ENCODE measurements around the gene BYSL. TPM values are rescaled to one million over a fixed set of nuclear protein-coding genes. Genes with fewer than 3 reads are reported as not detected.

The BYSL gene
- total RNA-seq, 3 donors from 2014 or later, result 7.7 to 8.8 (median 8.6) TPM

DNA sequence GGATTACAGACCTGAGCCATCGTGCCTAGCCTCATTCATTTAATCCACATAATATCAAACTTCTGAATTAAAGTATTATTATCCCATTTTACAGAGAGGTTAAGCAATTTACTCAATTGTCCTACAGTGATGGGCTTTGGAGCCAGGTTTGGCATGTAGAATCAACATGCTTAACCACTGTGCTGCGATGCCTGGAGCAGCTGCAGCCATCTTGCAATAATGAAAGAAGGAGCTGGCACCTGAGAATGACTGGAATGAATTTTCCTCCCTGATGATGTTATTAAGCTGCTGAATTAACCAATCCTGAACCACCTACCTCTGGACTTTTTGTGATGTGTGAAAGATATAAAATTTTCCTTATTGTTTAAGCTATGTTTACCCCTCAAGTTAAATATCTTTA lies 33.4 kb downstream of the BYSL start:
- Histone ChIP-seq H3K27me3 (no peaks in the 10 kb centered on the region), H3K4me3 (no peak overlapping the region), H3K36me3 (no peaks in the 10 kb centered on the region), H3K27ac (no peak overlapping the region), H3K9me3 (no peaks in the 10 kb centered on the region), H3K4me1 (no peaks in the 10 kb centered on the region)
- intact Hi-C loops (cut with DNase I; ENCODE audit: low total_unique reads), result no loop called here
- TF ChIP-seq, protein P1, sequence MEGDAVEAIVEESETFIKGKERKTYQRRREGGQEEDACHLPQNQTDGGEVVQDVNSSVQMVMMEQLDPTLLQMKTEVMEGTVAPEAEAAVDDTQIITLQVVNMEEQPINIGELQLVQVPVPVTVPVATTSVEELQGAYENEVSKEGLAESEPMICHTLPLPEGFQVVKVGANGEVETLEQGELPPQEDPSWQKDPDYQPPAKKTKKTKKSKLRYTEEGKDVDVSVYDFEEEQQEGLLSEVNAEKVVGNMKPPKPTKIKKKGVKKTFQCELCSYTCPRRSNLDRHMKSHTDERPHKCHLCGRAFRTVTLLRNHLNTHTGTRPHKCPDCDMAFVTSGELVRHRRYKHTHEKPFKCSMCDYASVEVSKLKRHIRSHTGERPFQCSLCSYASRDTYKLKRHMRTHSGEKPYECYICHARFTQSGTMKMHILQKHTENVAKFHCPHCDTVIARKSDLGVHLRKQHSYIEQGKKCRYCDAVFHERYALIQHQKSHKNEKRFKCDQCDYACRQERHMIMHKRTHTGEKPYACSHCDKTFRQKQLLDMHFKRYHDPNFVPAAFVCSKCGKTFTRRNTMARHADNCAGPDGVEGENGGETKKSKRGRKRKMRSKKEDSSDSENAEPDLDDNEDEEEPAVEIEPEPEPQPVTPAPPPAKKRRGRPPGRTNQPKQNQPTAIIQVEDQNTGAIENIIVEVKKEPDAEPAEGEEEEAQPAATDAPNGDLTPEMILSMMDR (IDR thresholded peaks at IDR 0.05), result no peak
- TF ChIP-seq POLR2AphosphoS5 (IDR thresholded peaks at IDR 0.05) (no peak), POLR2A (IDR thresholded peaks at IDR 0.05) (no peak)
- no peak for DNase-seq (ENCODE audit: low spot score in 2 of 2)

DNA sequence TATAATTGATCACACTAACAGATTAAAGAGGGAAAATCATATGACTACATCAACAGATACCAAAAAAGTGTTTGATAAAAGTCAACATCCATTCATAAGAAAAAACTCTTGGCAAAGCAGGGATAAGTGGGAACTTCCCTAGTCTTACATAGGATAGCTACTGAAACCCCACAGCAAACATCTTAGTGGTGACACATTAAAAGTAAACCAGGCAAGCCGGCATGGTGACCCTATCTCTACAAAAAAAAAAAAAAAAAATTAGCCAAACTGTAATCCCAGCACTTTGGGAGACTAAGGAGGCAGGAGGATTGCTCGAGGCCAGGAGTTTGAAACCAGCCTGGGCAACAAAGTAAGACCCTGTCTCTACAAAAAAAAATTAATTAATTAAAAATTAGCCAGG lies 34.1 kb downstream of the BYSL start:
- no peak overlapping the region for H3K27ac ChIP-seq
- no peak overlapping the region for H3K4me3 ChIP-seq
- TF ChIP-seq, protein P1 (IDR thresholded peaks at IDR 0.05), result no peak
- TF ChIP-seq POLR2AphosphoS5 (IDR thresholded peaks at IDR 0.05) (no peak), POLR2A (IDR thresholded peaks at IDR 0.05) (no peak)
- H3K9me3 ChIP-seq, result no peaks in the 10 kb centered on the region
- H3K27me3 ChIP-seq, result no peaks in the 10 kb centered on the region
- DNase-seq (ENCODE audit: low spot score in 2 of 2), result no peak
- intact Hi-C loops (cut with DNase I; ENCODE audit: low total_unique reads), result no loop called here
- no peaks in the 10 kb centered on the region for H3K4me1 ChIP-seq
- no peaks in the 10 kb centered on the region for H3K36me3 ChIP-seq

DNA sequence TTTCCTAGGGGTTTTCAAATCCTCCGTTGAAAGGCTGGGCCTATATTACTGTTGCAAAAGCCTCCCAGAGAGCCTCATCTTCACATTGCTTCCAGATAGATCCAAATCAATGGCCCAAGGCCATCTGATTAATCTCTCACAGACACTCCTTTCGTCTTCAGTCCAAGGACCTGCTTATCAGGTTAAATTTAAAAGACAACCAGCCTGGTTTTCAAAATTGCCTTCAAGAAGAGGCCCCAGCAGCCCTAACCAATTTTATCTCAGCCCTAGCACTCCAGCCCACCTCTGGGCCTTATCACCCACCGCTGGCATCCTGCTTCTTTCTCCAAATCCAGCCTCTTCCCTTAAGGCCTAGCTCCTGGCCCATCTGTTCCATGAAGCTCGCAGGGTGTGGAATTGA lies 35.8 kb downstream of the BYSL start:
- Histone ChIP-seq H3K9me3 (no peaks in the 10 kb centered on the region), H3K4me1 (no peaks in the 10 kb centered on the region), H3K4me3 (no peak overlapping the region), H3K27me3 (no peaks in the 10 kb centered on the region), H3K36me3 (no peaks in the 10 kb centered on the region), H3K27ac (no peak overlapping the region)
- no peak for TF ChIP-seq POLR2AphosphoS5 (IDR thresholded peaks at IDR 0.05)
- no peak for TF ChIP-seq POLR2A (IDR thresholded peaks at IDR 0.05)
- TF ChIP-seq, protein P1 (IDR thresholded peaks at IDR 0.05), result no peak
- intact Hi-C loops (cut with DNase I; ENCODE audit: low total_unique reads), result no loop called here
- DNase-seq (ENCODE audit: low spot score in 2 of 2), result no peak

DNA sequence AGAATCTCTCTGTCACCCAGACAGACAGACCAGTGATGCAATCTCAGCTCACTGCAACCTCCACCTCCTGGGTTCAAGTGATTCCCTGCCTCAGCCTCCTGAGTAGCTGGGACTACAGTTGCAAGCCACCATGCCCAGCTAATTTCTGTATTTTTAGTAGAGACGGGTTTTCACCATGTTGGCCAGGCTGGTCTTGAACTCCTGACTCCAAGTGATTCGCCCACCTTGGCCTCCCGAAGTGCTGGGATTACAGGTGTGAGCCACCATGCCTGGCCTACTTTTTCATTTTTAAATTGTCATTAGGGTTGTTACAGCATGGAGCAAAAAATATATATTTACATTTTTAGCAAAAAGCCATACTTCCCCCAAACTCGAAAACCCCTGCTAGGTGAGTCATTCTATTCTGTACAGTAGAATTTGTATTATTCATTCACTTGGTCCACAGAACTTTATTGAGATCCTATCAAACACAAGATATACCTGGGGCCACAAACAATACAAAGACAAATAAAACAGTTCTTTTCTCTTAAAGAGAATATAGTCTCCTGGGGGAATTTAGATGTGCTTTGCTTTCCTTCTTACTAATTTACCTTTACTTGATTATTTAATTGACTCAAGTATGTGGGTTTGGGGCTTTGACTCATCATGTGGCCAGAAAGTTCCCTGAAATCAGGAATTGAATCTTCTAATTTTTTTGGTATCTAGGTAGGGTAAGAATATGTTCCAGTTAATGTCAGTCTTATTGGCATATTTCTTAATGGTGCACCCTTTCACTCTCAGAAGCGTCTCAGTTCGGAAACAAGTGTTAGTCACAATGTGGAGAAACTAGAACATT lies 36.9 kb downstream of the BYSL start:
- intact Hi-C loops (cut with DNase I; ENCODE audit: low total_unique reads), result no loop called here
- TF ChIP-seq POLR2AphosphoS5 (IDR thresholded peaks at IDR 0.05) (no peak), POLR2A (IDR thresholded peaks at IDR 0.05) (no peak)
- TF ChIP-seq, protein P1 (IDR thresholded peaks at IDR 0.05), result no peak

DNA sequence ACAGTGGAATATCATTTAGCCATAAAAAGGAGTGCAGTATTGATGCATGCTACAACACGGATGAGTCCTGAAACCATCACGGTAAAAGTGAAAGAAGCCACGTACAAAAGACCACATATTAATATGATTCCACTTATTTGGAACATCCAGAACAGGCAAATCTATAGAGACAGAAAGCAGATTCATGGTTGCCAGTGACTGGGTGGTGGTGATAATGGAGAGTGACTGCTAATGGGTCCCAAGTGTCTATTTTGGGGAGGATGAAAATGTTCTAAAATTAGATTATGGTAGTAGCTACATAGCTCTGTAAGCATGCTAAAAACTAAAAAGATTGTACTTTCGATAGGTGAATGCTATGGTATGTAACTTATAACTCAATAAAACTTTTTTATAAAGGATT lies 38.7 kb downstream of the BYSL start:
- DNase-seq (ENCODE audit: low spot score in 2 of 2), result no peak
- Histone ChIP-seq H3K4me1 (no peaks in the 10 kb centered on the region), H3K36me3 (no peaks in the 10 kb centered on the region), H3K27ac (no peak overlapping the region), H3K9me3 (no peaks in the 10 kb centered on the region), H3K4me3 (no peak overlapping the region), H3K27me3 (no peaks in the 10 kb centered on the region)
- no peak for TF ChIP-seq POLR2A (IDR thresholded peaks at IDR 0.05)
- TF ChIP-seq POLR2AphosphoS5 (IDR thresholded peaks at IDR 0.05), result no peak
- TF ChIP-seq, protein P1 (IDR thresholded peaks at IDR 0.05), result no peak
- intact Hi-C loops (cut with DNase I; ENCODE audit: low total_unique reads), result no loop called here

More for the DNA sequence above, 36.9 kb downstream of the BYSL start:
- H3K4me1 ChIP-seq, result no peaks in the 10 kb centered on the region
- H3K36me3 ChIP-seq, result no peaks in the 10 kb centered on the region
- no peaks in the 10 kb centered on the region for H3K27me3 ChIP-seq
- DNase-seq (ENCODE audit: low spot score in 2 of 2), result no peak
- H3K27ac ChIP-seq, result no peak overlapping the region
- no peaks in the 10 kb centered on the region for H3K9me3 ChIP-seq
- no peak overlapping the region for H3K4me3 ChIP-seq

Data from breast epithelium (tissue), 4 donors.